Erythroblast (primary cell): ENCODE results near the gene INO80E.

Experiments used
- GATA1 ChIP-seq: IDR thresholded peaks from 2 replicates; pipeline ENCODE4 v1.6.1; 2011; ENCODE audit warnings: low read depth, mild to moderate bottlenecking, control low read depth, low read length, moderate library complexity
- POLR2A ChIP-seq: IDR thresholded peaks from 2 replicates; pipeline ENCODE4 v1.6.1; 2011; ENCODE audit warnings: mild to moderate bottlenecking, low read length

DNA sequence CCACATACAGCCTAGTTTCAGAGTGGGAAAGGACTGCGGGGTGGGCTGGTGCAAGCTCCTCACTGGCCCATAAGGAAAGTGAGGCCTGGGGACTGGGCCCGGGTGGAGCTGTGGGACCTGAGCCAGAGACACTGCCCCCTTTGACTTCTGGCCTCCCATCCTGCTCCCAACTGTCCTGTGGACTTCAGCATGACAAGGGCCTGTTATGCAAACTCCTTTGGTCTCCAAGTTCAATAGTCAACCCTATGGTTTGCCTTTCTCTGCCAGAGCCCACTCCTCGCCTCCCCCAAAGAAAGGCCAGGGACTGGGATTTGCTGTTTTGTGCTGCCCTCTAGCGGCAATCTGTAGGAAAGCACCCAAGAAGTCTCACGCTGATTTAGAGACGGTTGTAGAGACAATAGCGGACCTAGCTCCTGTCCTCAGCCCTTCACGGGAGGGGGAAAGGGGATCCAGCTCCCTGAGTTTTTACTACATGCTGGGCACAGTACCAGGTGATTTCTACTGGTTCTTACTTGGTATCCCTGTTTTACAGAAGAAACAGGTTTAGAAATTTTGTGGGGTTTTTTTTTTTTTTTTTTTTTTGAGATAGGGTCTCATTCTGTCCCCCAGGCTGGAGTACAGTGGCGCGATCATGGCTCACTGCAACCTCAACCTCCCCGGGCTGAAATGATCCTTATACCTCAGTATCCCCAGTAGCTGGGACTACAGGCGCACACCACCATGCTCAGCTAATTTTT lies 36.2 kb downstream of the INO80E start:
- TF ChIP-seq POLR2A = no peak
- TF ChIP-seq GATA1 = no peak
